Measurements from ENCODE around the gene SERINC3.

SERINC3 gene

GRCh38 chr20:44461142-44461802 lies 60.6 kb downstream of the SERINC3 start:
- no peak for DNase-seq

GRCh38 chr20:44460795-44461141 lies 61.1 kb downstream of the SERINC3 start:
- peak in 1 of 2 donors; percentile 4 for DNase-seq

GRCh38 chr20:44459271-44459670 lies 62.6 kb downstream of the SERINC3 start:
- no peak for DNase-seq

GRCh38 chr20:44457016-44457415 lies 64.9 kb downstream of the SERINC3 start:
- no peak for DNase-seq

GRCh38 chr20:44456611-44457010 lies 65.3 kb downstream of the SERINC3 start:
- no peak for DNase-seq

GRCh38 chr20:44455126-44455525 lies 66.7 kb downstream of the SERINC3 start:
- no peak for DNase-seq

GRCh38 chr20:44454306-44454963 lies 67.4 kb downstream of the SERINC3 start:
- no peak for DNase-seq

GRCh38 chr20:44450903-44451450 lies 70.9 kb downstream of the SERINC3 start:
- no peak for DNase-seq

GRCh38 chr20:44450281-44450889 lies 71.5 kb downstream of the SERINC3 start:
- no peak for DNase-seq

GRCh38 chr20:44449864-44450263 lies 72.0 kb downstream of the SERINC3 start:
- no peak for DNase-seq

GRCh38 chr20:44448753-44449546 lies 72.9 kb downstream of the SERINC3 start:
- no peak for DNase-seq

- DNase-seq = no peak
Measured at GRCh38 chr20:44447827-44448419, 73.9 kb downstream of the SERINC3 start.

Measured in activated CD4-positive, alpha-beta T cell treated with anti-CD3 and anti-CD28 coated beads for 4 hours (primary cell).